SU-DHL-6 (cell line): Measurements from ENCODE around the gene FAM163B.

Source experiments
- H2AFZ ChIP-seq: fragments of 200-600 bp; sonication (generic); 2 replicates; pipeline ENCODE4 v1.6.1; 2014; ENCODE audit warnings: low read depth, mild to moderate bottlenecking, moderate library complexity, mixed read lengths, antibody characterized with exemption, low read length; ENCODE audit not compliant: severe bottlenecking
- H3F3A ChIP-seq: fragments of 200-600 bp; shearing (Covaris generic); 2 replicates; pipeline ENCODE4 v1.6.0; 2016; ENCODE audit warnings: antibody characterized with exemption, mild to moderate bottlenecking; ENCODE audit not compliant: insufficient read depth
- H3K27ac ChIP-seq: fragments of 200-600 bp; sonication (generic); 2 replicates; pipeline ENCODE4 v1.5.1; 2016; ENCODE audit warnings: low read depth, mild to moderate bottlenecking, low read length, moderate library complexity, mixed read lengths
- H3K27me3 ChIP-seq: fragments of 200-600 bp; sonication (generic), shearing (Covaris generic); 2 replicates; pipeline ENCODE4 v1.6.0; 2014; ENCODE audit warnings: mild to moderate bottlenecking, low read length
- H3K36me3 ChIP-seq: fragments of 200-600 bp; sonication (generic); 2 replicates; pipeline ENCODE4 v1.6.1; 2014; ENCODE audit warnings: mild to moderate bottlenecking, low read length, mixed read lengths
- H3K4me2 ChIP-seq: fragments of 300-600, 200-600 bp; shearing (Covaris generic), sonication (generic); 2 replicates; pipeline ENCODE4 v1.6.0; 2014; ENCODE audit warnings: low read length, low read depth, mild to moderate bottlenecking; ENCODE audit not compliant: poor library complexity, severe bottlenecking
- H3K4me3 ChIP-seq: fragments of 200-600 bp; sonication (generic); 2 replicates; pipeline ENCODE4 v1.5.1; 2014; ENCODE audit warnings: antibody characterized with exemption, low read length, mild to moderate bottlenecking, mixed read lengths; ENCODE audit not compliant: insufficient read depth, poor library complexity, severe bottlenecking
- H3K79me2 ChIP-seq: fragments of 200-600 bp; sonication (generic); 2 replicates; pipeline ENCODE4 v1.6.1; 2014; ENCODE audit warnings: mild to moderate bottlenecking, low read length, moderate library complexity; ENCODE audit not compliant: insufficient read depth
- H3K9ac ChIP-seq: fragments of 200-600 bp; sonication (generic); 2 replicates; pipeline ENCODE4 v1.7.0; 2014; ENCODE audit warnings: mild to moderate bottlenecking, low read length
- H3K9me2 ChIP-seq: fragments of 200-600 bp; sonication (generic); replicated peaks from 2 replicates; pipeline ENCODE4 v1.6.1; 2014; ENCODE audit warnings: low read length; ENCODE audit not compliant: insufficient read depth
- H3K9me3 ChIP-seq: fragments of 200-600 bp; sonication (generic); 2 replicates; pipeline ENCODE4 v1.6.1; 2014; ENCODE audit warnings: low read length, mixed read lengths; ENCODE audit not compliant: insufficient read depth
- H4K20me1 ChIP-seq: fragments of 200-600 bp; sonication (generic); 2 replicates; pipeline ENCODE4 v1.6.1; 2014; ENCODE audit warnings: low read depth, mild to moderate bottlenecking, antibody characterized with exemption, low read length, moderate library complexity, mixed read lengths
- CTCF ChIP-seq: fragments of 200-600 bp; sonication (generic); IDR thresholded peaks from one replicate; pipeline ENCODE4 v1.5.1; 2017; ENCODE audit warnings: antibody characterized with exemption, mild to moderate bottlenecking, low read length, moderate library complexity; ENCODE audit not compliant: insufficient read depth, poor library complexity, severe bottlenecking
- EZH2phosphoT487 ChIP-seq: fragments of 200-600 bp; sonication (generic), shearing (Covaris generic); conservative IDR thresholded peaks from 2 replicates; pipeline ENCODE4 v1.6.1; 2018; ENCODE audit warnings: mild to moderate bottlenecking, antibody characterized with exemption, low read length, moderate library complexity, mixed read lengths

FAM163B gene

GRCh38 chr9:133542002-133542401, 67.2 kb downstream of the FAM163B start:
- Histone ChIP-seq H2AFZ (no peak overlapping the region), H3K4me2 (no peak overlapping the region), H3K27me3 (no peaks in the 10 kb centered on the region), H3K79me2 (no peaks in the 10 kb centered on the region), H3K36me3 (no peaks in the 10 kb centered on the region), H4K20me1 (no peaks in the 10 kb centered on the region), H3K4me3 (no peak overlapping the region), H3K9ac (no peak overlapping the region), H3F3A (no peaks in the 10 kb centered on the region), H3K9me3 (no peaks in the 10 kb centered on the region), H3K27ac (no peak overlapping the region), H3K9me2 (no peaks in the 10 kb centered on the region)
- TF ChIP-seq EZH2phosphoT487: no peak
- no peak for TF ChIP-seq CTCF

GRCh38 chr9:133540698-133541025, 68.5 kb downstream of the FAM163B start:
- H3K9ac ChIP-seq: no peak overlapping the region

GRCh38 chr9:133539991-133540697, 69.0 kb downstream of the FAM163B start:
- Histone ChIP-seq H3K4me2 (no peak overlapping the region), H3K27ac (no peak overlapping the region), H3K9me3 (no peaks in the 10 kb centered on the region), H3K36me3 (no peaks in the 10 kb centered on the region), H3K4me3 (no peak overlapping the region), H3F3A (no peaks in the 10 kb centered on the region), H2AFZ (no peak overlapping the region), H3K9me2 (no peaks in the 10 kb centered on the region), H3K79me2 (no peaks in the 10 kb centered on the region), H3K27me3 (no peaks in the 10 kb centered on the region), H3K9ac (no peak overlapping the region), H4K20me1 (no peaks in the 10 kb centered on the region)
- TF ChIP-seq EZH2phosphoT487 (no peak), CTCF (no peak)

More at GRCh38 chr9:133540698-133541025, 68.5 kb downstream of the FAM163B start:
- Histone ChIP-seq H4K20me1 (no peaks in the 10 kb centered on the region), H3K4me2 (no peak overlapping the region), H3F3A (no peaks in the 10 kb centered on the region), H3K9me2 (no peaks in the 10 kb centered on the region), H3K27me3 (no peaks in the 10 kb centered on the region), H3K79me2 (no peaks in the 10 kb centered on the region), H3K27ac (no peak overlapping the region), H3K36me3 (no peaks in the 10 kb centered on the region), H3K4me3 (no peak overlapping the region), H2AFZ (no peak overlapping the region), H3K9me3 (no peaks in the 10 kb centered on the region)
- TF ChIP-seq CTCF (no peak), EZH2phosphoT487 (no peak)
